ENCODE results near the gene RTN4RL2. TPM values are rescaled to one million over a fixed set of nuclear protein-coding genes. Genes with fewer than 3 reads are reported as not detected.

RTN4RL2 gene
- total and polyA plus RNA-seq, 10 of the 15 experiments (the other 5 are each of a cell fraction or from before 2014, with no cell fraction given): 0.14 to 1.1 (median 0.52) TPM; not detected in 4

GRCh38 chr11:57426439-57426928 lies 33.8 kb upstream of the RTN4RL2 start:
- Histone ChIP-seq H3K27me3 (replicated peaks in 1 of 2; ENCODE audit: control insufficient read depth in 2 of 2, insufficient read depth in 2 of 2, low read length in 1 of 2) (no peaks in the 10 kb centered on the region), H3K36me3 (ENCODE audit: control insufficient read depth in 2 of 2, insufficient read depth in 2 of 2, low read length in 1 of 2) (peaks cover 8 to 11% of the 10 kb centered on the region in 2 experiments; a peak in 3 of 4 replicates), H4K20me1 (ENCODE audit: control insufficient read depth, insufficient read depth) (no peaks in the 10 kb centered on the region), H3K9ac (ENCODE audit: control insufficient read depth, insufficient read depth, low read length) (peak overlapping the region; percentile 94), H3K4me3 (peak overlapping the region; percentile 88), H3K4me2 (ENCODE audit: control insufficient read depth, insufficient read depth) (peak overlapping the region; percentile 99), H3K4me1 (ENCODE audit: control insufficient read depth, insufficient read depth, low read length) (peaks cover 31% of the 10 kb centered on the region), H3K27ac (ENCODE audit: control insufficient read depth, insufficient read depth) (peak overlapping the region; percentile 97), H2AFZ (ENCODE audit: control insufficient read depth, low read depth, low read length) (peak overlapping the region; percentile 4; the same call in 1 of the 2 replicates), H3K9me3 (replicated peaks; ENCODE audit: control insufficient read depth, insufficient read depth, low read length) (no peaks in the 10 kb centered on the region), H3K79me2 (ENCODE audit: control insufficient read depth, insufficient read depth, low read length) (peaks cover 55% of the 10 kb centered on the region)
- no TSS peak for BruUV-seq (replicated peaks)
- TF ChIP-seq CREM (IDR thresholded peaks at IDR 0.05; ENCODE audit: low read depth): no peak
- TF ChIP-seq IKZF2 (IDR thresholded peaks at IDR 0.05): no peak
- TF ChIP-seq, protein P1, sequence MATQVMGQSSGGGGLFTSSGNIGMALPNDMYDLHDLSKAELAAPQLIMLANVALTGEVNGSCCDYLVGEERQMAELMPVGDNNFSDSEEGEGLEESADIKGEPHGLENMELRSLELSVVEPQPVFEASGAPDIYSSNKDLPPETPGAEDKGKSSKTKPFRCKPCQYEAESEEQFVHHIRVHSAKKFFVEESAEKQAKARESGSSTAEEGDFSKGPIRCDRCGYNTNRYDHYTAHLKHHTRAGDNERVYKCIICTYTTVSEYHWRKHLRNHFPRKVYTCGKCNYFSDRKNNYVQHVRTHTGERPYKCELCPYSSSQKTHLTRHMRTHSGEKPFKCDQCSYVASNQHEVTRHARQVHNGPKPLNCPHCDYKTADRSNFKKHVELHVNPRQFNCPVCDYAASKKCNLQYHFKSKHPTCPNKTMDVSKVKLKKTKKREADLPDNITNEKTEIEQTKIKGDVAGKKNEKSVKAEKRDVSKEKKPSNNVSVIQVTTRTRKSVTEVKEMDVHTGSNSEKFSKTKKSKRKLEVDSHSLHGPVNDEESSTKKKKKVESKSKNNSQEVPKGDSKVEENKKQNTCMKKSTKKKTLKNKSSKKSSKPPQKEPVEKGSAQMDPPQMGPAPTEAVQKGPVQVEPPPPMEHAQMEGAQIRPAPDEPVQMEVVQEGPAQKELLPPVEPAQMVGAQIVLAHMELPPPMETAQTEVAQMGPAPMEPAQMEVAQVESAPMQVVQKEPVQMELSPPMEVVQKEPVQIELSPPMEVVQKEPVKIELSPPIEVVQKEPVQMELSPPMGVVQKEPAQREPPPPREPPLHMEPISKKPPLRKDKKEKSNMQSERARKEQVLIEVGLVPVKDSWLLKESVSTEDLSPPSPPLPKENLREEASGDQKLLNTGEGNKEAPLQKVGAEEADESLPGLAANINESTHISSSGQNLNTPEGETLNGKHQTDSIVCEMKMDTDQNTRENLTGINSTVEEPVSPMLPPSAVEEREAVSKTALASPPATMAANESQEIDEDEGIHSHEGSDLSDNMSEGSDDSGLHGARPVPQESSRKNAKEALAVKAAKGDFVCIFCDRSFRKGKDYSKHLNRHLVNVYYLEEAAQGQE (IDR thresholded peaks at IDR 0.05; ENCODE audit: low read depth, low read length): no peak
- TF ChIP-seq PML (IDR thresholded peaks at IDR 0.05; ENCODE audit: low read length): no peak
- no peak for TF ChIP-seq IRF5 (IDR thresholded peaks at IDR 0.05; ENCODE audit: borderline replicate concordance)
- no peak for TF ChIP-seq YY1 (IDR thresholded peaks at IDR 0.05; ENCODE audit: low read depth, low read length)
- TF ChIP-seq ZNF384 (IDR thresholded peaks at IDR 0.05; ENCODE audit: borderline replicate concordance, low read depth, low read length): no peak
- TF ChIP-seq POLR2AphosphoS5 (IDR thresholded peaks at IDR 0.05; ENCODE audit: low read length): peak; percentile 52; the same call in 1 of the 2 replicates
- TF ChIP-seq BHLHE40 (IDR thresholded peaks at IDR 0.05; ENCODE audit: borderline replicate concordance in 1 of 2, low read depth in 2 of 2, low read length in 1 of 2): no peak
- TF ChIP-seq SP1 (IDR thresholded peaks at IDR 0.05; ENCODE audit: low read depth, low read length): no peak
- peak; percentile 9; the same call in 1 of the 2 replicates for TF ChIP-seq RAD51 (IDR thresholded peaks at IDR 0.05)
- TF ChIP-seq EED (IDR thresholded peaks at IDR 0.05; ENCODE audit: low read depth): no peak
- POLR2A ChIA-PET: interaction anchor here (0.7 to 3.3 kb wide), 5 partner anchors 10 to 103 kb away, joined by 3 to 22 read pairs (median 11); partner anchors contain the start of gene TNKS1BP1
- in situ Hi-C loops (cut with MboI): no loop called here
- intact Hi-C loops (cut with micrococcal nuclease; ENCODE audit: unreplicated experiment): loop anchor here (5.0 kb wide), 1 partner anchor 51 kb away; no protein-coding TSS in a partner anchor
- no peak for FAIRE-seq
- SMC1A ChIA-PET (ENCODE audit: uncharacterized antibody, unreplicated experiment): interaction anchor here (1.2 to 1.5 kb wide), 4 partner anchors 21 to 49 kb away, joined by 3 to 5 read pairs (median 4); no protein-coding TSS in a partner anchor
- CTCF ChIA-PET: interaction anchor here (0.7 to 3.9 kb wide), 5 partner anchors 31 to 103 kb away, joined by 3 to 15 read pairs (median 7); no protein-coding TSS in a partner anchor
- 1% methylated on average over 16 of the region's 16 CpGs for WGBS (ENCODE audit: insufficient coverage, insufficient replicate concordance, low lambda C conversion rate, missing lambda C conversion rate)
- peak; percentile 7 for ATAC-seq
- DNase-seq (ENCODE audit: low read depth, low spot score): no peak
- RAD21 ChIA-PET (ENCODE audit: unreplicated experiment): interaction anchor here (1.1 to 3.3 kb wide), 5 partner anchors 19 to 101 kb away, joined by 3 to 21 read pairs (median 5); no protein-coding TSS in a partner anchor

Measured in GM12878 (cell line).